OCI-LY1 (cell line): ENCODE measurements around the gene DRD2.

Experiments used
- CTCF ChIP-seq: fragments of 200-600 bp; sonication (generic), shearing (Covaris generic); IDR thresholded peaks from 2 replicates; pipeline ENCODE4 v1.5.1; 2017; ENCODE audit warnings: mild to moderate bottlenecking, antibody characterized with exemption, low read length, moderate library complexity, mixed read lengths
- EZH2 ChIP-seq: fragments of 200-600 bp; sonication (generic), shearing (Covaris generic); IDR thresholded peaks from 2 replicates; pipeline ENCODE4 v1.8.0; 2017; ENCODE audit warnings: borderline replicate concordance, mixed run types, mild to moderate bottlenecking, antibody characterized with exemption, low read length, moderate library complexity, mixed read lengths

GRCh38 chr11:113411536-113411935 is 63.7 kb downstream of the DRD2 start:
- TF ChIP-seq CTCF (no peak), EZH2 (no peak)
